Measurements from ENCODE around the gene LTBP1. TPM values are rescaled to one million over a fixed set of nuclear protein-coding genes. Genes with fewer than 3 reads are reported as not detected.
"Not testable (repeated sequence)": the region's sequence is repeated elsewhere in the genome, so short reads cannot be mapped to it uniquely, and the experiment has no call there.

LTBP1 gene
- total and polyA plus RNA-seq, 8 donors = 11.0 to 134 (median 25.6) TPM

GRCh38 chr2:33366473-33366872 is 419.7 kb downstream of the LTBP1 start:
- peaks cover 0 to 12% (median 5%) of the 10 kb centered on the region in 4 donors for H3K36me3 ChIP-seq
- 47 to 68% (median 61%) methylated on average over 5 of the region's 5 CpGs for WGBS, 5 donors
- TF ChIP-seq POLR2A (IDR thresholded peaks at IDR 0.05) = no peak
- H3K4me1 ChIP-seq = peaks cover 0 to 21% (median 10%) of the 10 kb centered on the region in 4 donors
- H3K27me3 ChIP-seq = no peaks in the 10 kb centered on the region
- no peaks in the 10 kb centered on the region for H3K9me3 ChIP-seq
- no peak overlapping the region for H3K4me3 ChIP-seq
- intact Hi-C loops (cut with DNase I; ENCODE audit: low total_unique reads) = no loop called here
- peak; percentile 38 to 49 for DNase-seq
- peak overlapping the region in 2 of 5 donors; percentile 25 to 37 for H3K27ac ChIP-seq

GRCh38 chr2:33368524-33368923 is 421.8 kb downstream of the LTBP1 start:
- H3K4me1 ChIP-seq = peaks cover 0 to 31% (median 9%) of the 10 kb centered on the region in 4 donors
- H3K27ac ChIP-seq; DNase-seq; H3K27me3 ChIP-seq; H3K4me3 ChIP-seq; intact Hi-C loops (cut with DNase I; ENCODE audit: low total_unique reads); H3K9me3 ChIP-seq: not testable (repeated sequence)
- 93 to 99% (median 97%) methylated on average over 7 of the region's 7 CpGs for WGBS, 5 donors
- H3K36me3 ChIP-seq = peaks cover 0 to 12% (median 5%) of the 10 kb centered on the region in 4 donors

GRCh38 chr2:33369191-33369590 is 422.4 kb downstream of the LTBP1 start:
- 90 to 95% (median 94%) methylated on average over 5 of the region's 5 CpGs for WGBS, 5 donors
- TF ChIP-seq POLR2AphosphoS5 (IDR thresholded peaks at IDR 0.05) (no peak), EP300 (IDR thresholded peaks at IDR 0.05) (no peak)
- Histone ChIP-seq H3K4me3 (no peak overlapping the region), H3K27ac (no peak overlapping the region), H3K27me3 (no peaks in the 10 kb centered on the region), H3K9me3 (no peaks in the 10 kb centered on the region), H3K4me1 (peaks cover 0 to 25% (median 8%) of the 10 kb centered on the region in 4 donors), H3K36me3 (peaks cover 0 to 12% (median 5%) of the 10 kb centered on the region in 4 donors)
- DNase-seq = no peak
- intact Hi-C loops (cut with DNase I; ENCODE audit: low total_unique reads) = no loop called here

GRCh38 chr2:33370636-33371265 is 424.0 kb downstream of the LTBP1 start:
- H3K9me3 ChIP-seq = no peaks in the 10 kb centered on the region
- H3K36me3 ChIP-seq = peaks cover 0 to 7% (median 3%) of the 10 kb centered on the region in 4 donors
- H3K27me3 ChIP-seq = no peaks in the 10 kb centered on the region
- intact Hi-C loops (cut with DNase I; ENCODE audit: low total_unique reads) = no loop called here
- peak overlapping the region in 1 of 5 donors; percentile 17 for H3K27ac ChIP-seq
- H3K4me1 ChIP-seq = peaks cover 0 to 25% (median 8%) of the 10 kb centered on the region in 4 donors
- 80 to 86% (median 82%) methylated on average over 8 of the region's 8 CpGs for WGBS, 5 donors
- no peak overlapping the region for H3K4me3 ChIP-seq
- no peak for DNase-seq
- TF ChIP-seq POLR2A (IDR thresholded peaks at IDR 0.05) = no peak

GRCh38 chr2:33371304-33372090 is 424.7 kb downstream of the LTBP1 start:
- Histone ChIP-seq H3K4me3 (no peak overlapping the region), H3K27ac (peak overlapping the region in 1 of 5 donors; percentile 17), H3K4me1 (peaks cover 0 to 24% (median 6%) of the 10 kb centered on the region in 4 donors), H3K9me3 (no peaks in the 10 kb centered on the region), H3K27me3 (no peaks in the 10 kb centered on the region), H3K36me3 (peaks cover 0 to 7% (median 3%) of the 10 kb centered on the region in 4 donors)
- 78 to 85% (median 79%) methylated on average over 8 of the region's 8 CpGs for WGBS, 5 donors
- intact Hi-C loops (cut with DNase I; ENCODE audit: low total_unique reads) = no loop called here
- TF ChIP-seq CTCF (IDR thresholded peaks at IDR 0.05) (no peak), POLR2A (IDR thresholded peaks at IDR 0.05) (no peak), POLR2AphosphoS5 (IDR thresholded peaks at IDR 0.05) (no peak), EP300 (IDR thresholded peaks at IDR 0.05) (no peak)
- DNase-seq = no peak

GRCh38 chr2:33372940-33373553 is 426.3 kb downstream of the LTBP1 start:
- Histone ChIP-seq H3K27ac (no peak overlapping the region), H3K27me3 (no peaks in the 10 kb centered on the region), H3K9me3 (no peaks in the 10 kb centered on the region), H3K4me3 (no peak overlapping the region), H3K4me1 (peaks cover 0 to 27% (median 10%) of the 10 kb centered on the region in 4 donors), H3K36me3 (peaks cover 0 to 6% (median 3%) of the 10 kb centered on the region in 4 donors)
- WGBS, 5 donors = 10 to 19% (median 16%) methylated on average over 5 of the region's 5 CpGs
- intact Hi-C loops (cut with DNase I; ENCODE audit: low total_unique reads) = no loop called here
- peak in 5 of 7 experiments; percentile 52 to 78 (median 72) for TF ChIP-seq CTCF (IDR thresholded peaks at IDR 0.05)
- TF ChIP-seq POLR2AphosphoS5 (IDR thresholded peaks at IDR 0.05) = no peak
- peak in 1 of 2 donors; percentile 78 for DNase-seq
